Activated T-cell treated with anti-CD3 and anti-CD28 coated beads, Interleukin-2, amount 50 U/mL, for 48 hours (primary cell): ENCODE results near the gene LCN1.

Source experiments
- DNase-seq, 2 experiments: peaks; one replicate each; pipeline ENCODE4 v3.0.0-alpha.2; 2020

The LCN1 gene

DNA sequence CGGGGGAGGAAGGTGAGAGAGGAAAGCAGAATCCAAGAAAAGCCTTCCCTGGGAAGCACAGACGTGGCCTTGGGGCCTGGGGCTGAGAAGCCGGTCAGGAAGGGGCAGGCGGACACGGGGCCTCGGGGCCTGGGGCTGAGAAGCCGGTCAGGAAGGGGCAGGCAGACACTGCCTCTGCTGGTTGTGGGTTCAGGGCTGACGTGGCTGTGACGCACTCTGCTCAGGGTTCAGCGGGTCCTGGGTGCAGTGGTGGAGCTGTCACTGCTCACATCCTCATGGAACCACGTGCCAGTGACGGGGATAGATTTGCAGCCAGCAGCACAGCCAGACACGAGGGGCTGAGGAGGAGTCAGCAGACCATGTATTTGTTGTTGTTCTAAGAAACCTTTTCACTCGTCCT is 53.1 kb downstream of the LCN1 start:
- no peak for DNase-seq

DNA sequence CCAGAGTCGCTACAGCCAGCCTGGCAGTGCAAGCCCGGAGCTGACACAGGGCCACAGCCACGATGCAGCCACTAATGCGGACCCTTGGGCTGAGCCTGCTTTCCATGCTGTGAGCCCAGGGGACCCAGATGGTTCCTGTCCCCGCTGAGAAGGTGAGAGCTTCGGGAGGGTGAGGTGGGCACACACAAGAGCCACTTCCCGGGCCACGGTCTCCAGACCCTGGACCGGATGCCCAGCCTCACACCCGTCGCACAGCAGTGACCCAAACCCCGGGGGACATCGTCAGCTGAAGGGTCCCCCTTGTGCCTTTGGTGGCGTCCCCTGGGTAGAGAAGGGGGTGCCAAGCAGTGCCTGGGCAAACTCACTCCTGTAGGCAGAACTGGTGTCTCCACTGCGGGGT is 53.7 kb downstream of the LCN1 start:
- no peak for DNase-seq
